Smooth muscle cell (in vitro differentiated cells): ENCODE results near the gene TAL1. TPM values are rescaled to one million over a fixed set of nuclear protein-coding genes. Genes with fewer than 3 reads are reported as not detected.

Experiments
- DNase-seq: peaks from one replicate; lab custom pipeline; 2025; ENCODE audit not compliant: unreplicated experiment; lab: John Stamatoyannopoulos, UW
- H2AFZ ChIP-seq: fragments of 200-600 bp; sonication (generic); 2 replicates; pipeline ENCODE4 v1.6.0; 2016; ENCODE audit warnings: antibody characterized with exemption, low read depth, mild to moderate bottlenecking
- H3F3A ChIP-seq: fragments of 200-600 bp; sonication (generic); 2 replicates; pipeline ENCODE4 v1.6.0; 2017; ENCODE audit warnings: antibody characterized with exemption, low read depth
- H3K27ac ChIP-seq: fragments of 200-600 bp; sonication (generic); 2 replicates; pipeline ENCODE4 v1.5.1; 2016; ENCODE audit warnings: low read depth, mild to moderate bottlenecking
- H3K27me3 ChIP-seq: fragments of 200-600 bp; sonication (generic); 2 replicates; pipeline ENCODE4 v1.6.1; 2016; ENCODE audit warnings: low read depth, mild to moderate bottlenecking
- H3K36me3 ChIP-seq: fragments of 200-600 bp; sonication (generic); 2 replicates; pipeline ENCODE4 v1.5.1; 2016; ENCODE audit warnings: low read depth
- H3K4me1 ChIP-seq: fragments of 200-600 bp; sonication (generic); 2 replicates; pipeline ENCODE4 v1.5.1; 2016; ENCODE audit warnings: low read depth
- H3K4me2 ChIP-seq: fragments of 200-600 bp; sonication (generic); 2 replicates; pipeline ENCODE4 v1.6.0; 2016; ENCODE audit warnings: mild to moderate bottlenecking
- H3K4me3 ChIP-seq: fragments of 200-600 bp; sonication (generic); 2 replicates; pipeline ENCODE4 v1.5.1; 2016; ENCODE audit warnings: mild to moderate bottlenecking
- H3K79me2 ChIP-seq: fragments of 200-600 bp; sonication (generic); 2 replicates; pipeline ENCODE4 v1.6.0; 2016; ENCODE audit warnings: low read depth, mild to moderate bottlenecking
- H3K9ac ChIP-seq: fragments of 200-600 bp; sonication (generic); 2 replicates; pipeline ENCODE4 v1.6.0; 2016; ENCODE audit warnings: low read depth
- H3K9me3 ChIP-seq: fragments of 200-600 bp; sonication (generic); replicated peaks from 2 replicates; pipeline ENCODE4 v1.5.1; 2016; ENCODE audit warnings: low read depth
- H4K20me1 ChIP-seq: fragments of 200-600 bp; sonication (generic); 2 replicates; pipeline ENCODE4 v1.6.0; 2016; ENCODE audit warnings: low read depth
- CTCF ChIP-seq: fragments of 200-600 bp; sonication (generic); IDR thresholded peaks from 2 replicates; pipeline ENCODE4 v1.5.1; 2017; ENCODE audit warnings: borderline replicate concordance, mild to moderate bottlenecking, antibody characterized with exemption; ENCODE audit not compliant: insufficient read depth, poor library complexity, severe bottlenecking
- WGBS: methylation state at CpG from one replicate; pipeline ENCODE4 v1.1.7; 2016; ENCODE audit warnings: low lambda C conversion rate; 5-methylcytosine and 5-hydroxymethylcytosine counted together
- polyA plus RNA-seq: library from polyadenylated mRNA; unstranded; fragments of >200 nt; fragmentation: Nextera tagmentation; extraction: Ambion mirVana; gene quantifications from 2 replicates; pipeline ENCODE4 v1.2.1, GENCODE V29; 2016
- total RNA-seq: library from RNA; depleted of rRNA; stranded (reverse); fragments of >200 nt; gene quantifications from 2 replicates; pipeline ENCODE4 v1.2.3, GENCODE V29; 2014

TAL1 gene
- total and polyA plus RNA-seq, 2 experiments from 2014 or later = not detected

- Histone ChIP-seq H3K4me3 (no peak within 1 kb of the TSS), H3K27me3 (peaks cover 10% of the 10 kb centered on the region), H3K4me1 (no peaks in the 10 kb centered on the region), H3K9me3 (no peaks in the 10 kb centered on the region), H3K27ac (no peak within 1 kb of the TSS), H4K20me1 (no peaks in the 10 kb centered on the region), H3K9ac (no peak within 1 kb of the TSS), H3K79me2 (no peaks in the 10 kb centered on the region), H3K36me3 (no peaks in the 10 kb centered on the region), H3F3A (no peaks in the 10 kb centered on the region), H3K4me2 (no peak within 1 kb of the TSS), H2AFZ (no peak within 1 kb of the TSS)
- 77% methylated on average over 16 of the region's 16 CpGs for WGBS
- no peak for DNase-seq
- no peak for TF ChIP-seq CTCF
Measured at GRCh38 chr1:47189844-47190508, 42.0 kb downstream of the TAL1 start, which contains the start of gene PDZK1IP1. Gene PDZK1IP1, minus strand, starts transcription at chr1:47190036. Its CDS starts 104 bp downstream, at chr1:47189932.

GRCh38 chr1:47188791-47189785 is 42.9 kb downstream of the TAL1 start:
- Histone ChIP-seq H3K4me3 (no peak overlapping the region), H4K20me1 (no peaks in the 10 kb centered on the region), H3K27ac (no peak overlapping the region), H3F3A (no peaks in the 10 kb centered on the region), H3K4me2 (no peak overlapping the region), H3K9me3 (no peaks in the 10 kb centered on the region), H2AFZ (no peak overlapping the region), H3K4me1 (no peaks in the 10 kb centered on the region), H3K36me3 (no peaks in the 10 kb centered on the region), H3K27me3 (peaks cover 4% of the 10 kb centered on the region), H3K9ac (no peak overlapping the region), H3K79me2 (no peaks in the 10 kb centered on the region)
- DNase-seq = no peak
- 85% methylated on average over 7 of the region's 7 CpGs for WGBS
- no peak for TF ChIP-seq CTCF

- Histone ChIP-seq H3K27me3 (peaks cover 1% of the 10 kb centered on the region), H2AFZ (no peak overlapping the region), H3K79me2 (no peaks in the 10 kb centered on the region), H3K4me2 (no peak overlapping the region), H3K4me1 (no peaks in the 10 kb centered on the region), H3K36me3 (no peaks in the 10 kb centered on the region), H3K4me3 (no peak overlapping the region), H4K20me1 (no peaks in the 10 kb centered on the region), H3K9ac (no peak overlapping the region), H3K27ac (no peak overlapping the region), H3F3A (no peaks in the 10 kb centered on the region), H3K9me3 (no peaks in the 10 kb centered on the region)
- 77% methylated on average over 2 of the region's 2 CpGs for WGBS
- DNase-seq = no peak
- TF ChIP-seq CTCF = no peak
Measured at GRCh38 chr1:47187926-47188250, 44.1 kb downstream of the TAL1 start.
